Endodermal cell (in vitro differentiated cells): Measurements from ENCODE around the gene GPRIN1. TPM values are rescaled to one million over a fixed set of nuclear protein-coding genes. Genes with fewer than 3 reads are reported as not detected.

Source experiments
- DNase-seq: peaks from one replicate; pipeline ENCODE4 v3.0.0-alpha.2; 2017
- H3K27ac ChIP-seq: 2 replicates; pipeline ENCODE4 v1.5.1; 2013; ENCODE audit warnings: mild to moderate bottlenecking, low read depth, low read length, moderate library complexity
- H3K27me3 ChIP-seq: 2 replicates; pipeline ENCODE4 v1.6.1; 2013; ENCODE audit warnings: mild to moderate bottlenecking, low read length, moderate library complexity; ENCODE audit not compliant: insufficient read depth, control insufficient read depth, poor library complexity, severe bottlenecking
- H3K36me3 ChIP-seq: 2 replicates; pipeline ENCODE4 v1.7.0; 2013; ENCODE audit warnings: mild to moderate bottlenecking, low read length, moderate library complexity; ENCODE audit not compliant: control insufficient read depth, insufficient read depth
- H3K4me1 ChIP-seq: one replicate; pipeline ENCODE4 v1.7.0; 2013; ENCODE audit warnings: low read length; ENCODE audit not compliant: control insufficient read depth, insufficient read depth
- H3K4me3 ChIP-seq: 2 replicates; pipeline ENCODE4 v1.5.1; 2013; ENCODE audit warnings: mild to moderate bottlenecking, low read length, moderate library complexity
- H3K9ac ChIP-seq: 2 replicates; pipeline ENCODE4 v1.6.1; 2013; ENCODE audit warnings: mild to moderate bottlenecking, low read length, moderate library complexity; ENCODE audit not compliant: poor library complexity, severe bottlenecking; ENCODE audit errors: extremely low read depth
- H3K9me3 ChIP-seq: 2 replicates; pipeline ENCODE4 v1.6.1; 2013; ENCODE audit warnings: mild to moderate bottlenecking, low read length, moderate library complexity; ENCODE audit not compliant: control insufficient read depth
- H3K27ac Mint-ChIP-seq: 2 replicates; pipeline ENCODE4 v1.8.0; 2020; ENCODE audit warnings: mixed read lengths
- H3K27me3 Mint-ChIP-seq: 2 replicates; pipeline ENCODE4 v1.8.0; 2021; ENCODE audit warnings: mild to moderate bottlenecking, mixed read lengths; ENCODE audit not compliant: insufficient read depth
- H3K36me3 Mint-ChIP-seq: 2 replicates; pipeline ENCODE4 v1.8.0; 2020; ENCODE audit warnings: low read depth, mixed read lengths
- H3K4me1 Mint-ChIP-seq: 2 replicates; pipeline ENCODE4 v1.8.0; 2020; ENCODE audit warnings: mixed read lengths
- H3K4me3 Mint-ChIP-seq: 2 replicates; pipeline ENCODE4 v1.8.0; 2020; ENCODE audit warnings: mild to moderate bottlenecking, moderate library complexity, mixed read lengths
- H3K9me3 Mint-ChIP-seq: 2 replicates; pipeline ENCODE4 v1.8.0; 2020; ENCODE audit warnings: mild to moderate bottlenecking, mixed read lengths
- WGBS, 2 experiments: methylation state at CpG; one replicate each; pipeline versions ENCODE4 v1.1.5 to v1.1.7; 2013; ENCODE audit warnings: missing lambda C conversion rate in 2 of 2, mixed read lengths in 1 of 2; ENCODE audit not compliant: insufficient coverage in 1 of 2, insufficient read length in 1 of 2; 5-methylcytosine and 5-hydroxymethylcytosine counted together
- total RNA-seq, 2 donors: library from RNA; stranded (reverse); fragmentation: NEBNext Ultra II Directional in 1 of 2; extraction: Animal tissue kit (Norgen Biotek cat#: 25700) in 1 of 2; gene quantifications; 2 replicates in 1 of 2; 3 replicates in 1 of 2; pipeline ENCODE4 v1.2.1, GENCODE V29; 2021
- TF ChIP-seq, protein P1 (sequence below): fragments of 200-600 bp; sonication (generic); conservative IDR thresholded peaks from 2 replicates; pipeline ENCODE4 v1.5.0; 2021; ENCODE audit warnings: antibody characterized with exemption, mild to moderate bottlenecking

The GPRIN1 gene
- total RNA-seq, 2 donors from 2014 or later: 4.5 to 4.9 TPM

DNA sequence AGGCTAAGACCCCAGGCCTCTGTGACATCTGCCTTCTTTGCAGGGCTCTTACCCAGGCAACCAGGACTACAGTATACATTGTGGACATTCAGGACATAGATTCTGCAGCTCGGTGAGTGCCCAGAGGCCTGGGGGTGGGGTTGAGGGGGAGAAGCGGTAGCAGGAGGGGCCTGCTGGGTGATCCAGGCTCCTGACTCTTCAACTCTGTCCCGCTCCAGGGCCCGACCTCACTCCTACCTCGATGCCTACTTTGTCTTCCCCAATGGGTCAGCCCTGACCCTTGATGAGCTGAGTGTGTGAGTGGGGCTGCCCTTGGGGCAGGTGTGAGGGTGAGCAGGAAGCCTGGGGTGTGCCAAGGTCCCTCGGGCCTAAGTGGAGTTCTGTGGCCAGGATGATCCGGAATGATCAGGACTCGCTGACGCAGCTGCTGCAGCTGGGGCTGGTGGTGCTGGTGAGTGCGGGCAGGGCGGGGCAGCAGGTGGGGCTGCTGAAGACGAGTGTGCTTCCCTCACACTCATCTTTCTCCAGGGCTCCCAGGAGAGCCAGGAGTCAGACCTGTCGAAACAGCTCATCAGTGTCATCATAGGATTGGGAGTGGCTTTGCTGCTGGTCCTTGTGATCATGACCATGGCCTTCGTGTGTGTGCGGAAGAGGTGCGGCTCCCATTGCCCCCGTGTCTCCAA is 19.8 kb downstream of the GPRIN1 start:
- H3K27me3 ChIP-seq: no peaks in the 10 kb centered on the region
- no peaks in the 10 kb centered on the region for H3K4me1 ChIP-seq
- H3K36me3 ChIP-seq: no peaks in the 10 kb centered on the region
- no peak overlapping the region for H3K27ac ChIP-seq
- TF ChIP-seq, protein P1, sequence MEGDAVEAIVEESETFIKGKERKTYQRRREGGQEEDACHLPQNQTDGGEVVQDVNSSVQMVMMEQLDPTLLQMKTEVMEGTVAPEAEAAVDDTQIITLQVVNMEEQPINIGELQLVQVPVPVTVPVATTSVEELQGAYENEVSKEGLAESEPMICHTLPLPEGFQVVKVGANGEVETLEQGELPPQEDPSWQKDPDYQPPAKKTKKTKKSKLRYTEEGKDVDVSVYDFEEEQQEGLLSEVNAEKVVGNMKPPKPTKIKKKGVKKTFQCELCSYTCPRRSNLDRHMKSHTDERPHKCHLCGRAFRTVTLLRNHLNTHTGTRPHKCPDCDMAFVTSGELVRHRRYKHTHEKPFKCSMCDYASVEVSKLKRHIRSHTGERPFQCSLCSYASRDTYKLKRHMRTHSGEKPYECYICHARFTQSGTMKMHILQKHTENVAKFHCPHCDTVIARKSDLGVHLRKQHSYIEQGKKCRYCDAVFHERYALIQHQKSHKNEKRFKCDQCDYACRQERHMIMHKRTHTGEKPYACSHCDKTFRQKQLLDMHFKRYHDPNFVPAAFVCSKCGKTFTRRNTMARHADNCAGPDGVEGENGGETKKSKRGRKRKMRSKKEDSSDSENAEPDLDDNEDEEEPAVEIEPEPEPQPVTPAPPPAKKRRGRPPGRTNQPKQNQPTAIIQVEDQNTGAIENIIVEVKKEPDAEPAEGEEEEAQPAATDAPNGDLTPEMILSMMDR: no peak
- H3K9me3 ChIP-seq: peaks cover 6% of the 10 kb centered on the region
- Mint-ChIP-seq H3K27me3 (peaks cover 27% of the 10 kb centered on the region), H3K27ac (no peak overlapping the region), H3K4me1 (no peaks in the 10 kb centered on the region), H3K9me3 (peaks cover 17% of the 10 kb centered on the region), H3K4me3 (no peak overlapping the region), H3K36me3 (no peaks in the 10 kb centered on the region)
- H3K4me3 ChIP-seq: no peak overlapping the region
- H3K9ac ChIP-seq: no peak overlapping the region
- 88 to 89% methylated on average over 7 to 16 of the region's 17 CpGs for WGBS, 2 experiments
- no peak for DNase-seq

DNA sequence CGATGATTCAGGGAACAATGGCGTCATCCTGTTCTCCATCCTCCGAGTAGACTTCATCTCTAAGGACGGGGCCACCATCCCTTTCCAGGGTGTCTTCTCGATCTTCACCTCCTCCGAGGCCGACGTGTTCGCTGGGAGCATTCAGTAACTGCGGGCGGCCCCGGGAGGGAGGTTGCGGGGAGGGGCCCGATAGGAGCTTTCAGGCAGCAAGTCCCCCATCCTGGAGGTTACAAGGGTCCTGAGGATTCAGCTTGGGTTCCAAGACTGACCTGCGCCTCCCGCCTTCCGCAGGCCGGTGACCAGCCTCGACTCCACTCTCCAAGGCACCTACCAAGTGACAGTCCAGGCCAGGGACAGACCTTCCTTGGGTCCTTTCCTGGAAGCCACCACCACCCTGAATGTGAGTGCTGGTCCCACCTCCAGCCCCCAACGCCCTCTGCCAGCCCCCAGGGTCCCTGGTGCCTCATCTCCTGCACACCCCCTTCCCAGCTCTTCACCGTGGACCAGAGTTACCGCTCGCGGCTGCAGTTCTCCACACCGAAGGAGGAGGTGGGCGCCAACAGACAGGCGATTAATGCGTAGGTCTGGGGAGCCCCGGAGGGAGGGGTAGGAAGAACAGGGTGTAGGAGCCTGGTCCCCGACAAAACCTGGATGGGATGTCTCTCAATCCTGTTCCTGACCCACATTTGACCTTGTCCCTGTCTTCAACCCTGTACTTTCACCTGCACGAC is 20.8 kb downstream of the GPRIN1 start:
- no peaks in the 10 kb centered on the region for H3K36me3 Mint-ChIP-seq
- no peak overlapping the region for H3K27ac Mint-ChIP-seq
- TF ChIP-seq, protein P1: no peak
- Histone ChIP-seq H3K27me3 (no peaks in the 10 kb centered on the region), H3K4me3 (no peak overlapping the region), H3K36me3 (no peaks in the 10 kb centered on the region), H3K27ac (no peak overlapping the region), H3K9me3 (peaks cover 12% of the 10 kb centered on the region), H3K4me1 (no peaks in the 10 kb centered on the region), H3K9ac (no peak overlapping the region)
- H3K9me3 Mint-ChIP-seq: peaks cover 24% of the 10 kb centered on the region
- no peaks in the 10 kb centered on the region for H3K4me1 Mint-ChIP-seq
- 92 to 96% methylated on average over 23 to 31 of the region's 31 CpGs for WGBS, 2 experiments
- H3K27me3 Mint-ChIP-seq: peaks cover 18% of the 10 kb centered on the region
- no peak overlapping the region for H3K4me3 Mint-ChIP-seq
- no peak for DNase-seq

DNA sequence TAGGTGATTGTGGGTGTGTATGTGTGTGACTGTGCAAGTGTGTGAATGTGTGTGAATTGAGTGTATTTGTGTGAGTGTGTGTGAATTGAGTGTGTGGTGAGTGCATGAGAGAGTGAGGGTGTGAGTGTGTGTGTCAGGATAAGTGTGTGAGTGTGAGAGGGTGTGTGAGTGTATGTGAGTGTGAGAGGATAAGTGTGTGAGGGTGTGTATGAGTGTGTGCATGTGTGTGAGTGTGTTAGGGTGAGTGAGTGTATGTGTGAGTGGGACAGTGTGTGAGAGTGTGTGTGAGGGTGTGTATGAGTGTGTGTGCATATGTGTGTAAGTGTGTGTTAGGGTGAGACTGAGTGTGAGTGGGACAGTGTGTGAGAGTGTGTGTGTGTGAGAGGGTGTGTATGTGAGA is 21.7 kb downstream of the GPRIN1 start:
- Histone ChIP-seq H3K4me3 (no peak overlapping the region), H3K27me3 (no peaks in the 10 kb centered on the region), H3K4me1 (no peaks in the 10 kb centered on the region), H3K9ac (no peak overlapping the region), H3K27ac (no peak overlapping the region), H3K9me3 (peaks cover 12% of the 10 kb centered on the region), H3K36me3 (no peaks in the 10 kb centered on the region)
- no peak overlapping the region for H3K4me3 Mint-ChIP-seq
- no peak for DNase-seq
- TF ChIP-seq, protein P1: no peak
- H3K27ac Mint-ChIP-seq: no peak overlapping the region
- H3K27me3 Mint-ChIP-seq: peaks cover 15% of the 10 kb centered on the region
- H3K9me3 Mint-ChIP-seq: peaks cover 27% of the 10 kb centered on the region
- H3K36me3 Mint-ChIP-seq: no peaks in the 10 kb centered on the region
- no peaks in the 10 kb centered on the region for H3K4me1 Mint-ChIP-seq
